Stimulated activated CD8-positive, alpha-beta memory T cell treated with anti-CD3 and anti-CD28 coated beads, Interleukin-4, amount 100 ng/mL, for 1 hour (primary cell): Measurements from ENCODE around the gene NR3C1.
"Not testable (repeated sequence)": the region's sequence is repeated elsewhere in the genome, so short reads cannot be mapped to it uniquely, and the experiment has no call there.

Experiments used
- DNase-seq, 2 donors: peaks; one replicate each; pipeline ENCODE4 v3.0.0-alpha.2; 2020; ENCODE audit warnings: low read depth in 2 of 2, low spot score in 1 of 2

Gene NR3C1

DNA sequence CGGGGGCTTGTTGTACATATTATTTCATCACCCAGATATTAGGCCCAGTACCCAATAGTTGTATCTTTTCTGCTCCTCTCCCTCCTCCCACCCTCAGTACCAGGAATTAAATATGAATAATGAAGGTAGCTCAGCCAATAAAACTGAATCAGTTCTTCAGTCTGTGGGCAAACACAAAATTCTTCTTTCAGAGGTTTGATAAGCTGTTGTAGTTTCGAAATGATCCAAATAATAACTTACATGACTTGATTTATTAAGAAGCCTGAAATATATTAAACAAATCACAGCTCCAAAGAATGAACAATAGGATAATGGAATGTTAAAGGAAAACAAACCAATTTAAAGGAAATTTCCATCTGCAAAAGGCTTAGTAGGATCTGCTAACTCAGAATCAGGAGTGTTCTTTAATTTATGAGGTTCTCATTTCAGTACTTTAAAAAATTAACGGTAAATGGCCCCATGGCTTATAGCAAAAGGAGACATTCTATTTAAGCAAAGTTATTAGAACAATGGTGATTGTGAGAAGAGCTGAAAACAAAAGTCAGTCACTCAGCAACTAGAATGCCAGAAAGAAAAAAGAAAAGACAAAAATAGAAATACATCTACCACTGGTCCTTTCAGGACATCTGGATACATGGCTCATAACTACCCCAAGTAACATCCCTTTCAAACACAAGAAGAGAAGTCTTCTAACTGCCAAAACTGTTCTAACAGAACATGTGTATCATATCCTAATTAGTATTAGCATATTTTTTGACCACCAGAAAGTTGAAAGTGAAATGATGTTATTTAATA, 62.4 kb downstream of the NR3C1 start:
- DNase-seq: no peak

DNA sequence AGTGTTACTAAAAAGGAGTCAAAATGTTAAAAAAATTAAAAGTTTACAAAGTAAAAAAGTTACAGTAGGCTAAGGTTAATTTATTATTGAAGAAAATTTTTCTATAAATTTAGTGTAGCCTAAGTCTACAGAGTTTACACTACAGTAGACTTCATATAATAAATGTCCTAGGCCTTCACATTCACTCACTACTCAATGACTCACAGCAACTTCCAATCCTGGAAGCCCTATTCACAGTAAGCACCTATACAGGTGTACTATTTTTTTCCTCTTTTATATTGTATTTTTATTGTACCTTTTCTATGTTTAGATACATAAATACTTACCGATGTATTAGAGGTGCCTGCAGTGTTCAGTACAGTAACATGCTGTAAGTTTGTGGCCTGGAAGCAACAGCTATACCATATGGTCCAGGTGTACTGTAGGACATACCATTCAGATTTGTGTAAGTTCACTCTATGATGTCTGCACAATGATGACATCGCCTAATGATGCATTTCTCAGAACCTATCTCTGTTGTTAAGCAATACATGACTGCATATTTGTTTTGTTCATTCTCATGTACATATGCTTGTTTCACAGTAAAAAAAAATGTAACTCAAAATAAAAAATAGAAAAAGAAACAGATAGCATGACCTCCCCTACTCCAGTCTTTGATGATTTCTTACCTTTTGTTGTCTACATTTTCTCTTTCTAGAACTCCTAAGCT, 64.7 kb downstream of the NR3C1 start:
- no peak for DNase-seq

DNA sequence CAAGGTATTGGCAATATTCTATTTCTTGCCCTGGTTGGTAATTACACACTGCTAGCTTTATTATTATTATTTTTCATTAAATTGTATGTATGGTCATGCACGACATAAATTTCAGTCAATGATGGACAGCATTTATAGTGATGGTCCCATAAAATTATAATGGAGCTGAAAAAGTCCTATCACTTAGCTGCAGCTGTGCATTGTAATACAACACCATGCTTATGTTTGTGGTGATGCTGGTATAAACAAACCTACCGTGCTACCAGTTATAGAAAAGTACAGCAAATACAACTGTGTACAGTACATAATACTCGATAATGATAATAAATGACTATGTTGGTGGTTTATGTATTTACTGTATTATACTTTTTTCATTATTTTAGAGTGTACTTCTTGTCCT, 65.5 kb downstream of the NR3C1 start:
- DNase-seq: no peak

DNA sequence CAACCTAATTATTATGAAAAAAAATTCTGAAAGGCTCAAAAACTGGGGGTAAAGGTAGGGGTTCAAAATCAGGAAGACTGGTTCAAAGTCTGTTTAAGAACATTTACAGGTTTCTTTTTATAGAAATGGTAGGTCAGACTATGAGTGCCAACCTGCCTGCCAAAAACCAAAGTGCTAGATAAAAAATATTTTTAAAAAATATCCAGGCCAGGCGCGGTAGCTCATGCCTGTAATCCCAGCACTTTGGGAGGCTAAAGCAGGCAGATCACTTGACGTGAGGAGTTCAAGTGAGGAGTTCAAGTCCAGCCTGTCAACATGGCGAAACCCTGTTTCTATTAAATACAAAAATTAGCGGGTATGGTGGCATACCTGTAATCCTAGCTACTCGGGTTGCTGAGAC, 67.0 kb downstream of the NR3C1 start:
- no peak for DNase-seq

DNA sequence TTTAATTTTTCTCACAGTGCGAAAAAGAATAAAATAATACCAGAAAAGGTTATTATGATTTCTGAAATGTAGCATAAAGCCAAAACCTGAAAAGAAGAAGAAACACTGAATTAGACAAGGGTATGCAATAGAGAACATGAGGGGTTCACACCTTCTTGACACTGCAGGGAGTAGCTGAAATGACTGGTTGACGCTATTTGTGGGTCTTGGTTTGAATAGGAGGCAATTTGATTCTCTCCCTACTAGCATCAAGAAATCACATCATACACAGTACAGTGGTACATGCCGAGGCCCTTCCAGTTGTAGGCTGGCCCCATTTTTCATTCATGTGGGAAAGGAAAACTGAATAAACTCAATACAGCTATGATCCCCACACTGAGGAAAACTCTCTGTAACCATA, 68.6 kb downstream of the NR3C1 start:
- no peak for DNase-seq

DNA sequence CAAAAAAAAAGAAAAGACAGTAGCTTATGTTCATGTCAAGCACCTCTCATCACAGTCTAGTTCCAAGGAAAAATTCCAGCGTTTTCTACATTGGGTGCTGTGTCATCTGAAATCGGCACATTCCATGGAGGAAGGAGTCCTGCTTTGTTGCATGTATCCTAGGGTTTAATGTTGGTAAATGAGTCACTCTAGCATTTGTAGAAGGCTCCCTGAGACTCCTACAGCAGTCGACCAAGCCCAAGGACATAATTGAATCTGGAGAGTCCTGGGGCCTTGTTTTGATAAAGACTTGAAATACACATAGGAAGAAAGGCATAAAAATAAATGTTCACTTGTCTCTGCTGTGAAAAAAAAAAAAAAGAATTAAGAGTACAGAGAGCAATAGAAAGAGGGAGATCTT, 69.1 kb downstream of the NR3C1 start:
- DNase-seq: not testable (repeated sequence)

DNA sequence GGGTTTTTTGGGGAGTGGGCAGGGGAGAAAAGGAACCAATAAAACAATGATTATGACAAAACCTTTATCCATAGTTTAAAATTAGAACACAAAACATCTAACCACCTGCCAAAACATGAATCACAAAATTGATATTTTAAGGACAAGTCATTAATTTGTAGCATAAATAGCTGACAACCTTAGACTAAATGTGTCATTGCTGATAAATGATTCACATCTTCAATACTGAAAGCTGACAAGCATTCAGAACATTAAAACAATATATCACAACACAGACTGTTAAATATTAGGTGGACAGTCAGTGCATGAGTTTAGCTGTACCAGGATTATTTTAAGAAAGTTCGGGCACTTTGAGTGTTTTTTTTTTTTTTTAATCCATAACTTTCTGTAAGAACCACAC, 71.5 kb downstream of the NR3C1 start:
- no peak for DNase-seq

DNA sequence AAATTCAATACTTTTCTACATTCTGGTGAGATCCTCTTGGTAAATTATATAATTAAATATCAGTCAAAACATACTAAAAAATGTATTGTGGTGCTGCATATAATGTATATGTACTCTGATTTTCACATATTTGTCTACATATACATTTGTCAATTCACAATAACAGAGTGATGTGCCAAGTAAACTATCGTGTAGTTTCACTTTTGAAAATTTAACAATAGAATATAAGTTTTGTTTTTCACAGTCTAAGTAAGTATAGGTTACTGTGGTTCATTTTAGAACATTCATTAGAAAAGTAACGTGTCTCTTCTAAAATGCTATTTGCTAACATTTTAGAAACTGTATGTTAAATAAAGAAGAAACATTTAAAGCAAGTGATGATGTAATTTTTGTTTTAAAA, 73.6 kb downstream of the NR3C1 start:
- no peak for DNase-seq

DNA sequence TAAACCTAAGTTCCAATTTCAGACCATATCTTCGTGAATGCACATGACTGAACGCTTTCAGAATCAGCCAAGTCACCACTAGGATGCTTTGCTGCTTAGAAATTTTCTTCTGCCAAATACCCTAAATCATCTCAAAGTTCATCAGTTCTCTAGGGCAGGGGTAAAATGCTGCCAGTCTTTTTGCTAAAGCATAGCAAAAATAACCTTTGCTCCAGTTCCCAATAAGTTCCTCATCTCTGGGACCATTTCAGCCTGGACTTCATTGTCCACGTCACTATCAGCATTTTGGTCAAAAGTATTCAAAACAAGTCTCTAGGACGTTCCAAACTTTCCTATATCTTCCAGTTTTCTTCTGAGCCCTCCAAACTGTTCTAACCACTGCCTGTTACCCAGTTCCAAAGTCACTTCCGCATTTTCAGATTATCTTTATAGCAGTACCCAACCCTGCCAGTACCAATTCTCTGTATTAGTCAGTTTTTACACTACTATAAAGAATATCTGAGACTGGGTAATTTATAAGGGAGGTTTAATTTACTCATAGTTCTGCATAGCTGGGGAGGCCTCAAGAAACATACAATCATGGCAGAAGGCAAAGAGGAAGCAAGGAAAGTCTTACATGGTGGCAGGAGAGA, 74.8 kb downstream of the NR3C1 start:
- DNase-seq: no peak

DNA sequence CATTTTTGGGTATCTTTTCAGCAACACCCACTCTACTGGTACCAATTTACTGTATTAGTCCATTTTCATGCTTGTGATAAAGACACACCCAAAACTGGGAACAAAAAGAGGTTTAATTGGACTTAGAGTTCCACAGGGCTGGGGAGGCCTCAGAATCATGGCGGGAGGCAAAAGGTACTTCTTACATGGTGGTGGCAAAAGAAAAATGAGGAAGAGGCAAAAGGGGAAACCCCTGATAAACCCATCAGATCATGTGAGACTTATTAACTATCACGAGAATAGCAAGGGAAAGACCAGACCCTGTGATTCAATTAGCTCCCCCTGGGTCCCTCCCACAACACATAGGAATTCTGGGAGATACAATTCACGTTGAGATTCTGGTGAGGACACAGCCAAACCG, 78.4 kb downstream of the NR3C1 start:
- DNase-seq: not testable (repeated sequence)

DNA sequence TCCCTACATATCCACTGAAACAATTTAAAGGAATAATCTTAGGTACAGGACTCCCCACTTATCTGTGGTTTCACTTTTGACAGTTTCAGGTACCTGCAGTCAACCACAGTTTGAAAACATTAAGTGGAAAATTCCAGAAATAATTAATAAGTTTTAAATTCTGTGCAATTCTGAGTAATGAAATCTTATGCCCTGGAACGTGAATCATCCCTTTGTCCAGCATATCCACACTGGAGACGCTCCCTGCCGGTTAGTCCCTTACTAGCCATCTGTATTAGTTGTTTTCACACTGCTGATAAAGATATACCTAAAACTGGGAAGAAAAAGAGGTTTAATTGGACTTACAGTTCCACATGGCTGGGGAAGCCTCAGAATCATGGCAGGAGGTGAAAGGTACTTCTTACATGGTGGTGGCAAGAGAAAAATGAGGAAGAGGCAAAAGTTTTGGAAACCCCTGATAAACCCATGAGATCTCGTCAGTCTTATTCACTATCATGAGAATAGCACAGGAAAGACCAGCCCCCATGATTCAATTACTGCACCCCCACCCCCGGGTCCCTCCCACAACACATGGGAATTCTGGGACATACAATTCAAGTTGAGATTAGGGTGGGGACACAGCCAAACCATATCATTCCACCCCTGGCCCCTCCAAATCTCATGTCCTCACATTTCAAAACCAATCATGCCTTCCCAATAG, 80.4 kb downstream of the NR3C1 start:
- not testable (repeated sequence) for DNase-seq

DNA sequence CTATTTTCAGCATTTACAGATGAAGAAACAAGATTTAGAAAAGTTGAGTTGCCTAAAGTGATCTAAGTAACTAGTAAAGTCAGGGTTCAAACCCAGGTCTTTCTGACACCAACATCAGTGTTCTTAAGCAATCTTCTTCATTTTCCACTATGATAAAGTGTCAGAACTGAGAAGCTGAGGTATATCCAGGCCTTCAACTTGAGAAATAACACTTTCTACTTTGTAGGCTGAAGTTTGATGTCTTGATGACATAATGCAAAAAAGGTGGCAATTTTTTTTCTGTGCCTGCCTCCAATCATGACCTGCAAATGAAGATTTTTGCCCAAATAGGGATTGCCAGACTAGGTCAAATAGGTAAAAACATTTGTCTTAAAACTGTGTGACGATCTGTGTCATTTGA, 81.3 kb downstream of the NR3C1 start:
- DNase-seq: no peak

DNA sequence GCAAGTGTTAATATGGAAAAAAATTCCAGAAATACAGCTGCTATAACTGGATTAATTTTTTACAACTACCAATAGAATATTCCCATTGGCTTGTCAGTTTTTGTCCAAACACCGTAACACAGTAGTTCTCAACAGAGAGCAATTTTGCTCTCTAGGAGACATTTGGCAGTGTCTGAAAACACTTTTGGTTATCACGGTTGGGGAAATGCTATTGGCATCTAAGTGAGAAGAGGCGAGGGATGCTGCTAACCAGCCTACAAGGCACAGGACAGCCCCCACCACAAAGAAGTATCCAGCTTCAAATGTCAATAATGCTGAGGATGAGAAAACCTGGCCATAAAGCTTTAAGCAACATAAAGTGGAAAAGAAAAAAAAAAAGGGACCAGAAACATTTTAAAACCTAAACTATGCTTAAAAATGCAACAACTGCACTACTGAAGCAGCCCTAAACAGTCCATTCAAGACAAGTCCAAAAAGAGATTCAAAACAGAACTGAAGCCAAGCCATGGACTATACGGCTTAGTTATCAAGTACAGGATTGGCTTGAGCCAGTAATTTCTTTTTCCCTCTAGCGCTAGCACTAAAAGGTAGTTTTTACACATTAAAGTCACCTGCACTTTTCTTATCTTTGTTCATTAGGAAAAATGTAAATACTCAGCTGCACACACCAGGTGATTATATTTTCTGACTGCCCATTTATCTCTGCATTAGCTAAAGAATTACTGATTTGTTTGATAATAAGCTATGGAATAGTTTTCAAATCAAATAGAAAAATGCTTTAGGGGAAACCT, 83.9 kb downstream of the NR3C1 start:
- no peak for DNase-seq

DNA sequence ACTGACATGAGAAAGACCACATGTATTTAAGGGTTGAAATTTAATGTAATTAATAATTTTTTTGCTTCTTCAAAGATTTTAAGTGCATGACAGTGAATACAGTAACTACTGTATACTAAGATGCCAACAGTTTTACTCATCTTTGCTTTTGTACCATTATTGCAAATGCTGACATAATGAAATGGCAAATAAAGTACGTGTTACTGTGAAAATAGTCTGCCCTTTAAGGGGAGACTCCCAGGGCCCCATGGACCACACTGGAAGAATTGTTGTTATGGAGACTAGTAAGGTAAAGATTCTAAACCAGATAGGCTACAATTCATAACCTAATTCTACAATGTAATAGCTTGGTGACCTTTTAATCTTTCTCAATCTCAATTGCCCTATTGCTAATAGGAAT, 84.7 kb downstream of the NR3C1 start:
- DNase-seq: no peak

DNA sequence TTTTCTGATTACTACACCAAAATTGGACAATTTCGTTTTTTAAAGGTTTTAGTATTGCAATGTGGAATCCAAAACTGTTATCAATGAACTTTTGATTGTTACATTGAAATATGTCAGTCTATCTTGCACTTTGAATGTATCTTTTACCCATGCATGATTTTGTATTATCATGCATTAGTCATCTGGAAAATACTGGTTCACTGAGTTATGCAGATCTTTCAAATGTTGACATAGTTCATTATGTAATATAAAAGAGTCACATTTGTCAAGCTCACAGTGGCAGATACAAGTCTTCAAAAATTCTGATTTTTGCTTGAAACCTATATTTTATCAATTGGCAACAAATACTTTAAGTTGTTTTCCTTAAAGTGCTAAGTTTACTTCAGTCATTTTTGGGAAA, 85.2 kb downstream of the NR3C1 start:
- DNase-seq: no peak

DNA sequence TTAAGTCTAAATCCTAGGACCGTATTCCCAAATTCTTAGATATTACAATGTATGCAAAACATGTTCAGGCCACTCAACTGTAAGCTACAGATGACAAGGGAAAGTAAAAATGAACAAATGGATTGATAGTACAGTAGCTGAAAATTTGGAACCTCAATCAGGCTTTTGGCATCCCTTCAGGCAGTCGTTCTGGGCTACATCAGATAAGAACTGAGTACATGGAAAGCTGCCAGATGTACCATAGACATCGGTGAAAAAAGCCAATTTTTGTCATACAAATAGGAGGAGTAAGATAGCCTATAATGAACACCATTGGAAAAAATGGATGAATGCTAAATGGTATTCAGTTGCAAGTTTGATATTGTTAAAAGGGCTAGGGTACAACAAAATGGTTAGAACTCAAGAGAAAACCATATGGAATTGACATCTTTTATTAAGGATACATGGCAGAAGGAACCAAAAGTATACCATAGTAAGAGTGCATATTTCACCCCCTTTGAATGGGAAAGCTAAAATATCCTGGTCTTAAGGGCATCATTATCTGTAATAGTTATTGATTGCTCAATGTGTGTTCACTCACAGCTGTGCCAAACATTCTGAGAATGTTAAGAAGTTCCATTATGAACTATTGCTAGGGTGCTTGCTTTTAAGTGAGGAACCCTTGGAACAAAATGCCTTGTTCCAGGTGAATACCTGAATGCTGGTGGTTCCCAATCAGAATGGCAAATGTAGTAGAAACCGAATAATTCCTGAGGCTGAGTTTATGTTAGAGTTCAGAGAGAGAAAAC, 86.4 kb downstream of the NR3C1 start:
- DNase-seq: no peak

DNA sequence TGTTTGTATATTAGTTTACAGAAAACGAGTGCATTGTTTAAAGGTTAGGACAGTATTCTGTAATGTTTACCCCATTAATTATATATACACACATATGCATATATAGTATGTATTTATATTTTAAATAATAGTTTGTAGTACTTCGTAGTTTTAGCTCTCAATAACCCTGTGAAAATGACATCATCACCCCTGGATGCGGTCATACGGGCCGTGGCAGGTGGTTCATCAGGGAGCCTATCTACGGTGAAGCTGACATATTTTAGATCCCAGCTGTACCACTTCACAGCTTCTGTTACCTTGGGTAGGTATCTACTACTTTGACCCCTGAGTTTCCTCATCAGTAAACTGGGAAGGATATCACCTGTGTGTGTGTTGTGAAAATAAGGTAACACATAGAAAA, 87.1 kb downstream of the NR3C1 start:
- no peak for DNase-seq

DNA sequence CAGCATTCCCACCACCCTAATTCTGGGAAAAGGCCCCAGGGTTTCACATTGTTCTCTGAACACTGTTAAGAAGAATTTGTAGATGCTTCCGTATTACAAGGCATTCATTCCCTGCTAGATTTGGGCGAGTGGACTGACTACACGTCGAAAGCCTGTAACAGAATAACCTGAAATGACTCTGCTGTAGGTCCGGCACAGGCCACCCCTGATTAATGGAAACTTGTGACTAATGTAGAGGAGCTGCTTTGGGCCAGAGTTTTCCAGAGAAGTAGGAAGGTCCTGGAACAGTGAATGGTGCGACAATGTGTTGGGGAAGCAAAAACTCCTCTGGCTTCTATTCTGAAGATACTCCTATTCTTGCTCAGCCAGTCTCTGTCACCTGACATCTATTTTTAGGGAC, 87.6 kb downstream of the NR3C1 start:
- no peak for DNase-seq

DNA sequence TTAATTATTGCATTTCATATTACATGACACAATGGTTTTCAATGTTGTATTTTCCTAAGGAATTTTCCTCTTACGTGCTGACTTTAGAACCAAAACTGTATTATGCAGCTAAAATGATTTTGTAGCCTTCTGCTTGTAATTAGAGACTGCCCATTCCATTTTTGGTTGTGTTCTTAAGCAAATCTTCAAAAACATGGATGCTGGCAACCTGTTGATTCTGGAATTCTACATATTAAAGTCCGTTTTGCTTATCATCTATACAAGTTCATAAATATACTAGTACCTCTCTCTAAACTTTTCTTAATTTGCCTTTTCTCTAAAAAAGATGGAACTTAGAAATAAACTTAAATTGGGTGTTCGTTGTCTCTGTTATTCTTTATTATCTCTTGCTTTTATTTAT, 88.3 kb downstream of the NR3C1 start:
- no peak for DNase-seq

DNA sequence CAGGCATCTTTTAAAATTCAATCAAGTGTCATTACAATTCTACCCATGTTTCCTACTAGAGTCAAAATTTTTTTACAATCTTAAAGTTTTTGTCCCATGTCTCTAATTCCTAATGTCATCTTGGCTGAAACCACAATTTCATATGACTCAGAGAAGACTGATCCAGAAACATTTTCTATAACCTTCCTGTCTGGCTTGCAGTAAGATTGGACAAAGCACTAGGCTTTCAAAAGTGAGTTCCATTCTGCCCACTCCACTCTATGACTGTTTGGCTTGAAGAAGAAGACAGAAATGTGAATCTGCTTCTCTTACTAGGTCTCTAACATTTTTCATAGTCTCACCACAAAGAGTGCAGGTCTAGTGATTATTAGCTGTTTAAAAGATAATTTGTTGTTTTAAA, 88.8 kb downstream of the NR3C1 start:
- DNase-seq: no peak
